Measurements from ENCODE around the gene SMC4.

DNA sequence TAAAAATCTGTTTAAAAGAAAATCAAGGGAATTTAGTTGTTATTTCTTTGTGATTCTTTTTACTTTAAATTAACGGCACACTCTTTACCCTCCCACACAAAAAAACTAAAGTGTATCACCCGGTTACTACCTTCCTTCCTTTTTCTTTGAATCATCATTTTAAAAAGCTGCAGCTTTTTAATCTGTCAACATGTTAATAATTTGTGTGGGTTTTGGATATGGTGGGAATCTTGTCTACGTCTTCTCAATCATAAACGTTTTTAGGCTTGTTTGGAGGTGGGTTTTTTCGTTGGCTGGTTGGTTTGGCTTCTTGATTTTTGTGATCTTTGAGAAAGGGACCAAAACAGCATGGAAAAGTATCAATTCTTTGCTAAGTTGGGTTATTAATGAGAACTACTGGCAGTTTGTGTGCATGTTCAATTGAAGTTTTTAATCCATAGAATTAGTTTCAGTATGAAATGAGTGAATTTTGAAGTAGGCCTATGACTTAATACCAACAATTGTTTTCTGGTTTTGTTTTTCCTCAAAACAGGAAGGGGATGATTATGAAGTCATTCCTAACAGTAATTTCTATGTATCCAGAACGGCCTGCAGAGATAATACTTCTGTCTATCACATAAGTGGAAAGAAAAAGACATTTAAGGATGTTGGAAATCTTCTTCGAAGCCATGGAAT, 4.5 kb downstream of the SMC4 start:
- TF ChIP-seq, protein P1, sequence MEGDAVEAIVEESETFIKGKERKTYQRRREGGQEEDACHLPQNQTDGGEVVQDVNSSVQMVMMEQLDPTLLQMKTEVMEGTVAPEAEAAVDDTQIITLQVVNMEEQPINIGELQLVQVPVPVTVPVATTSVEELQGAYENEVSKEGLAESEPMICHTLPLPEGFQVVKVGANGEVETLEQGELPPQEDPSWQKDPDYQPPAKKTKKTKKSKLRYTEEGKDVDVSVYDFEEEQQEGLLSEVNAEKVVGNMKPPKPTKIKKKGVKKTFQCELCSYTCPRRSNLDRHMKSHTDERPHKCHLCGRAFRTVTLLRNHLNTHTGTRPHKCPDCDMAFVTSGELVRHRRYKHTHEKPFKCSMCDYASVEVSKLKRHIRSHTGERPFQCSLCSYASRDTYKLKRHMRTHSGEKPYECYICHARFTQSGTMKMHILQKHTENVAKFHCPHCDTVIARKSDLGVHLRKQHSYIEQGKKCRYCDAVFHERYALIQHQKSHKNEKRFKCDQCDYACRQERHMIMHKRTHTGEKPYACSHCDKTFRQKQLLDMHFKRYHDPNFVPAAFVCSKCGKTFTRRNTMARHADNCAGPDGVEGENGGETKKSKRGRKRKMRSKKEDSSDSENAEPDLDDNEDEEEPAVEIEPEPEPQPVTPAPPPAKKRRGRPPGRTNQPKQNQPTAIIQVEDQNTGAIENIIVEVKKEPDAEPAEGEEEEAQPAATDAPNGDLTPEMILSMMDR (IDR thresholded peaks at IDR 0.05), result no peak
- TF ChIP-seq, protein P2, sequence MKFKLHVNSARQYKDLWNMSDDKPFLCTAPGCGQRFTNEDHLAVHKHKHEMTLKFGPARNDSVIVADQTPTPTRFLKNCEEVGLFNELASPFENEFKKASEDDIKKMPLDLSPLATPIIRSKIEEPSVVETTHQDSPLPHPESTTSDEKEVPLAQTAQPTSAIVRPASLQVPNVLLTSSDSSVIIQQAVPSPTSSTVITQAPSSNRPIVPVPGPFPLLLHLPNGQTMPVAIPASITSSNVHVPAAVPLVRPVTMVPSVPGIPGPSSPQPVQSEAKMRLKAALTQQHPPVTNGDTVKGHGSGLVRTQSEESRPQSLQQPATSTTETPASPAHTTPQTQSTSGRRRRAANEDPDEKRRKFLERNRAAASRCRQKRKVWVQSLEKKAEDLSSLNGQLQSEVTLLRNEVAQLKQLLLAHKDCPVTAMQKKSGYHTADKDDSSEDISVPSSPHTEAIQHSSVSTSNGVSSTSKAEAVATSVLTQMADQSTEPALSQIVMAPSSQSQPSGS (CRISPR knock-in tag; IDR thresholded peaks at IDR 0.05; ENCODE audit: borderline replicate concordance, low read depth), result no peak
- TF ChIP-seq, protein P3, sequence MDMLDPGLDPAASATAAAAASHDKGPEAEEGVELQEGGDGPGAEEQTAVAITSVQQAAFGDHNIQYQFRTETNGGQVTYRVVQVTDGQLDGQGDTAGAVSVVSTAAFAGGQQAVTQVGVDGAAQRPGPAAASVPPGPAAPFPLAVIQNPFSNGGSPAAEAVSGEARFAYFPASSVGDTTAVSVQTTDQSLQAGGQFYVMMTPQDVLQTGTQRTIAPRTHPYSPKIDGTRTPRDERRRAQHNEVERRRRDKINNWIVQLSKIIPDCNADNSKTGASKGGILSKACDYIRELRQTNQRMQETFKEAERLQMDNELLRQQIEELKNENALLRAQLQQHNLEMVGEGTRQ (CRISPR knock-in tag; IDR thresholded peaks at IDR 0.05), result no peak
- TF ChIP-seq NR2C2 (CRISPR knock-in tag; IDR thresholded peaks at IDR 0.05), result no peak
- TF ChIP-seq, protein P4, sequence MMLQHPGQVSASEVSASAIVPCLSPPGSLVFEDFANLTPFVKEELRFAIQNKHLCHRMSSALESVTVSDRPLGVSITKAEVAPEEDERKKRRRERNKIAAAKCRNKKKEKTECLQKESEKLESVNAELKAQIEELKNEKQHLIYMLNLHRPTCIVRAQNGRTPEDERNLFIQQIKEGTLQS (CRISPR knock-in tag; conservative IDR thresholded peaks at IDR 0.05), result no peak
- no peak for TF ChIP-seq PRRX2 (CRISPR knock-in tag; IDR thresholded peaks at IDR 0.05)
- TF ChIP-seq, protein P5, sequence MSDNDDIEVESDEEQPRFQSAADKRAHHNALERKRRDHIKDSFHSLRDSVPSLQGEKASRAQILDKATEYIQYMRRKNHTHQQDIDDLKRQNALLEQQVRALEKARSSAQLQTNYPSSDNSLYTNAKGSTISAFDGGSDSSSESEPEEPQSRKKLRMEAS (CRISPR knock-in tag; IDR thresholded peaks at IDR 0.05), result no peak
